HG03064 (cell line): ENCODE results near the gene FMN1.

Experiments used
- ATAC-seq: cut with Tn5 transposase; IDR thresholded peaks from one replicate; pipeline ENCODE4 v1.9.1; 2021; ENCODE audit warnings: low read depth; ENCODE audit not compliant: unreplicated experiment

Gene FMN1

GRCh38 chr15:33066584-33066983 is 127.9 kb downstream of the FMN1 start:
- ATAC-seq: no peak

GRCh38 chr15:33064878-33065277 is 129.6 kb downstream of the FMN1 start:
- no peak for ATAC-seq

- no peak for ATAC-seq
Measured at GRCh38 chr15:33059184-33059583, 135.3 kb downstream of the FMN1 start.

GRCh38 chr15:33057845-33058244 is 136.7 kb downstream of the FMN1 start:
- ATAC-seq: no peak

GRCh38 chr15:33055962-33056361 is 138.6 kb downstream of the FMN1 start:
- ATAC-seq: no peak

- no peak for ATAC-seq
Measured at GRCh38 chr15:33051528-33051927, 143.0 kb downstream of the FMN1 start.

- ATAC-seq: no peak
Measured at GRCh38 chr15:33048255-33048654, 146.3 kb downstream of the FMN1 start.

GRCh38 chr15:33047077-33047476 is 147.4 kb downstream of the FMN1 start:
- no peak for ATAC-seq

GRCh38 chr15:33046329-33046728 is 148.2 kb downstream of the FMN1 start:
- ATAC-seq: no peak

GRCh38 chr15:33045066-33045810 is 149.3 kb downstream of the FMN1 start:
- no peak for ATAC-seq

- no peak for ATAC-seq
Measured at GRCh38 chr15:33044598-33044997, 149.9 kb downstream of the FMN1 start.

GRCh38 chr15:33043636-33044035 is 150.9 kb downstream of the FMN1 start:
- ATAC-seq: no peak

- ATAC-seq: no peak
Measured at GRCh38 chr15:33040496-33040895, 154.0 kb downstream of the FMN1 start.

- ATAC-seq: no peak
Measured at GRCh38 chr15:33034588-33034987, 159.9 kb downstream of the FMN1 start.

GRCh38 chr15:33032053-33032452 is 162.5 kb downstream of the FMN1 start:
- no peak for ATAC-seq

- ATAC-seq: no peak
Measured at GRCh38 chr15:33031324-33031821, 163.1 kb downstream of the FMN1 start.

- no peak for ATAC-seq
Measured at GRCh38 chr15:33030315-33030714, 164.2 kb downstream of the FMN1 start.

- no peak for ATAC-seq
Measured at GRCh38 chr15:33029109-33029652, 165.3 kb downstream of the FMN1 start.

- no peak for ATAC-seq
Measured at GRCh38 chr15:33028495-33028894, 166.0 kb downstream of the FMN1 start.

- no peak for ATAC-seq
Measured at GRCh38 chr15:33027306-33028035, 167.0 kb downstream of the FMN1 start.

GRCh38 chr15:33026614-33027013 is 167.9 kb downstream of the FMN1 start:
- ATAC-seq: no peak

- ATAC-seq: no peak
Measured at GRCh38 chr15:33022629-33023028, 171.9 kb downstream of the FMN1 start.
